GM12875 (cell line): Measurements from ENCODE around the gene MBOAT1.
"Not testable (repeated sequence)": the region's sequence is repeated elsewhere in the genome, so short reads cannot be mapped to it uniquely, and the experiment has no call there.

Experiments used
- H3K4me3 ChIP-seq: one replicate; pipeline ENCODE4 v1.5.1; 2011; ENCODE audit warnings: low read depth, low read length, control low read depth
- TF ChIP-seq, protein P1 (sequence below): IDR thresholded peaks from 2 replicates; pipeline ENCODE4 v1.5.1; 2011; ENCODE audit warnings: low read depth, mild to moderate bottlenecking, control low read depth, inconsistent platforms, low read length, moderate library complexity, borderline replicate concordance; ENCODE audit not compliant: insufficient read depth

Gene MBOAT1

DNA sequence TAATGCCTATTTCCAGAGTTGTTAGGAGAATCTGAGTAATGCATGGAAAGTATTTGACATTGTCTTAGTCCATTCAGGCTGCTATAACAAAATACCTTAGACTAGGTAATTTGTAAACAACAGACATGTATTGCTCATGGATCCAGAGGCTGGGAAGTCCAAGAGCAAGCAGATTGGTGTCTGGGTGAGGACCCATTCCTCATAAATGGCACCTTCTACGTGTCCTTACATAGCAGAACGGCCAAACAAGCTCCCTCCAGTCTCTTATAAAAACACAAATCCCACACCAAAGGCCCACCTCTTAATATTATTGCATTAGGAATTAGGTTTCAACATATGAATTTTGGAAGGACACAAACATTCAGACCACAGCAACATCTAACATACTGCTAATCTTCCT lies 30.2 kb downstream of the MBOAT1 start:
- TF ChIP-seq, protein P1, sequence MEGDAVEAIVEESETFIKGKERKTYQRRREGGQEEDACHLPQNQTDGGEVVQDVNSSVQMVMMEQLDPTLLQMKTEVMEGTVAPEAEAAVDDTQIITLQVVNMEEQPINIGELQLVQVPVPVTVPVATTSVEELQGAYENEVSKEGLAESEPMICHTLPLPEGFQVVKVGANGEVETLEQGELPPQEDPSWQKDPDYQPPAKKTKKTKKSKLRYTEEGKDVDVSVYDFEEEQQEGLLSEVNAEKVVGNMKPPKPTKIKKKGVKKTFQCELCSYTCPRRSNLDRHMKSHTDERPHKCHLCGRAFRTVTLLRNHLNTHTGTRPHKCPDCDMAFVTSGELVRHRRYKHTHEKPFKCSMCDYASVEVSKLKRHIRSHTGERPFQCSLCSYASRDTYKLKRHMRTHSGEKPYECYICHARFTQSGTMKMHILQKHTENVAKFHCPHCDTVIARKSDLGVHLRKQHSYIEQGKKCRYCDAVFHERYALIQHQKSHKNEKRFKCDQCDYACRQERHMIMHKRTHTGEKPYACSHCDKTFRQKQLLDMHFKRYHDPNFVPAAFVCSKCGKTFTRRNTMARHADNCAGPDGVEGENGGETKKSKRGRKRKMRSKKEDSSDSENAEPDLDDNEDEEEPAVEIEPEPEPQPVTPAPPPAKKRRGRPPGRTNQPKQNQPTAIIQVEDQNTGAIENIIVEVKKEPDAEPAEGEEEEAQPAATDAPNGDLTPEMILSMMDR: no peak
- H3K4me3 ChIP-seq: no peak overlapping the region

DNA sequence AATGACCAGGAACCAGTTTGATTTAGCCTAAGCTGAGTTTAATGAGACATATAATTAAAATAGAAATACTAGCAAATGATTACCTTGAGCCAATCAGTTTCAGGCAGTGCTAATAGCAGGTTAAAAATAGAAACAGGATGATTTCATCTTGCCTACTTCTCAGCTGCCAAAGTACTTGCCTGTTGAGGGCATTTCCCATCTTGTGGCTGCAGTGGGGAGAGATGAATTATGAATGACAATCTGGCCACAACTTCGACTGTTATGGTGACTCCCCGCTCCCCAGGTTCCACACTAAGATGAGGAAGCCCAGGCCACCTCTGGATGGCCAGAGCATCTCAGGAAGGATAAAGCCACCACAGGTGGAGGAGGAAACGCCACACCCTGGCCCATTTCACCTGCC lies 31.3 kb downstream of the MBOAT1 start:
- no peak overlapping the region for H3K4me3 ChIP-seq
- TF ChIP-seq, protein P1: no peak

DNA sequence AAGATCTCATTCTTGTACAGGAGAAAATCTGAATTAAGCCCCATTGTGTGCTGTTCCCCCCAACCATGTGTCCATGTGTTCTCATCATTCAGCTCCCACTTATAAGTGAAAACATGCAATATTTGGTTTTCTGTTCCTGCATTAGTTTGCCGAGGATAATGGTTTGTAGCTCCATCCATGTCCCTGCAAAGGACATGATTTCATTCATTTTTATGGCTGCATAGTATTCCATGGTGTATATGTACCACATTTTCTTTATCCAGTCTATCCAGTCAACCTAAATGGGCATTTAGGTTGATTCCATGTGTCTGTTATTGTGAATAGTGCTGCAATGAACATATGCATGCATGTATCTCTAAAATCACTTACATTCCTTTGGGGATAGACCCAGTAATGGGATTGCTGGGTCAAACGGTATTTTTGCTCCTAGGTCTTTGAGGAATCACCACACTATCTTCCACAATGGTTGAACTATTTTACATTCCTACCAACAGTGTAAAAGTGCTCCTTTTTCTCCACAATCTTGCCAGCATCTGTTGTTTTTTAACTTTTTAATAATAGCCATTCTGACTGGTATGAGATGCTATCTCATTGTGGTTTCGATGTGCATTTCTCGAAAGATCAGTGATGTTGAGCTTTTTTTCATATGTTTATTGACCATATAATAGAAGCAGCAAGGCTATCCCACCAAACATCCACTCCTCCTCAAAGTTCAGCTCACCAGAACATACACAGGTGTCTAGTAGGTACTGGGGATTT lies 32.8 kb downstream of the MBOAT1 start:
- H3K4me3 ChIP-seq: not testable (repeated sequence)

DNA sequence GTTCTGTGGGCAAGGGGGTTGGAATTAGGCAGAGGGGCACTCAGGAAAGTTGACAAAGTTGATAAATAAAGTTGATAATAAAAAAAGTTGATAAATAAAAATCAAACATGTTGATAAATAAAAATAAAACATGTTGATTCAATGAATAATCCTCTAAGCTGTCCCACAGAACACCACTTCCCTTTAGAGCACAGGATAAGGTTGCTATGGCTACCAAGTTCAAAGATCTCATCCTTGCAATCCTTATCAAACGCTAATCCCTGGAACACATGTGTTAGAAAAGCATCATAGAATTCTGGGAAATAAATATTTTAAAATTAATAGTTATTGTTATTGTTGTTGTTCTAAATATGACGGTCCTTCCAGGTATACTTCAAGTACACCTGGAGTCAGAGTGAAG lies 33.9 kb downstream of the MBOAT1 start:
- TF ChIP-seq, protein P1: no peak
- H3K4me3 ChIP-seq: no peak overlapping the region

DNA sequence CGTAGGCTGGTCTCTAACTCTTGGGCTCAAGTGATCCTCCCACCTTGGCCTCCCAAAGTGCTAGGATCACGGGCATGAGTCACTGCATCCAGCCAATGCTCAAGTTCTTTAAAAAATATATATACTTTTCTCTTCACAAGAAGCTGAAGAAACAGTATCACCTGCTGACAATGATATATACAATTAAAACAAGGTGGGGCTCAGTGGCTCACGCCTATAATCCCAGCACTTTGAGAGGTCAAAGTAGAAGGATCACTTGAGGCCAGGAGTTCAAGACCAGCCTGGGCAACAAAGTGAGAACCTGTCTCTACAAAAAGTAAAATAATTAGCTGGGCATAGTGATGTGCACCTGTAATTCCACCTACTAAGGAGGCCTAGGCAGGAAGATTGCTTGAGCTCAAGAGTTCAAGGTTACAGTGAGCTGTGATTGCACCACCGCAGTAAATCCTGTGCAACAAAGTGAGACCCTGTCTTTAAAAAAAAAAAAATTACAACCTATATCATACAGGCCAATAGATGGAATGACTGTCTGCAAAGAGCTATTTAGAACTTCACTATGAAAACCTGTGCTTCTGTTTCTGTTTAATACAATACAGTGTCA lies 36.4 kb downstream of the MBOAT1 start:
- TF ChIP-seq, protein P1: no peak
- no peak overlapping the region for H3K4me3 ChIP-seq

DNA sequence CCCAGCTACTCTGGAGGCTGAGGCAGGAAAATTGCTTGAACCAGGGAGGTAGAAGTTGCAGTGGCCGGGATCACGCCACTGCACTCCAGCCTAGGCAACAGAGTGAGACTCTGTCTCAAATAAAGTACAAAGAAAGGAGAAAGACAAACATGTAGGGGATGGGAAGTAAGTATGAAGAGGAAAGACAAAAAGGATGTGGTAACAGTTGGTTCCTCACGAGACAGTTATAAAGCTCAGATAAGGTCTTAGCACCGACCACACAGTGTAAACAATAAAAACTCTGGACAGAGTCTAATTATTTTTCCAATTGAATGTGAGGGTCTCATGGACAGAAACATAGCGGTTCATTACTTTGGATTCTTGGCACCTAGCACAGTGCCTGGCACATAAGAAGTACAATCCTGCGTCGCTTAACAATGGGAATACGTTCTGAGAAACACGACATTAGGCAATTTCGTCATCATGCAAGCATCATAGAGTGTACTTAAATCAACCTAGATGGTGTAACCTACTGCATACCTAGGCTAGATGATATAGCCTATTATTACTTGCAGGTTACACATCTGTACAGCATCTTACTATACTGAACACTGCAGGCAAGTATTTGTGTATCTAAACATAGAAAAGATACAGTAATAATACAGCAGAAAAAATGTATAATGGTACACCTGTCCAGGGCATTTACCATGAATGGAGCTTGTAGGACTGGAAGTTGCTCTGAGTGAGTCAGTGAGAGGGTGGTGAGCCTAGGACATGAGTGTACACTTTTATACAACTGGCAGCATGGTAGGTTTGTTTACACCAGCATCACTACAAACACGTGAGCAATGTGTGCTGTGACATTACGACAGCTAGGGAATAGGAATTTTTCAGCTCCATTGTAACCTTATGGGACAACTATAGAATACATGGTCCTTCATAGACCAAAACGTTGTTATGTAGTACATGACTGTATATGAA lies 38.2 kb downstream of the MBOAT1 start:
- H3K4me3 ChIP-seq: no peak overlapping the region
- TF ChIP-seq, protein P1: no peak

DNA sequence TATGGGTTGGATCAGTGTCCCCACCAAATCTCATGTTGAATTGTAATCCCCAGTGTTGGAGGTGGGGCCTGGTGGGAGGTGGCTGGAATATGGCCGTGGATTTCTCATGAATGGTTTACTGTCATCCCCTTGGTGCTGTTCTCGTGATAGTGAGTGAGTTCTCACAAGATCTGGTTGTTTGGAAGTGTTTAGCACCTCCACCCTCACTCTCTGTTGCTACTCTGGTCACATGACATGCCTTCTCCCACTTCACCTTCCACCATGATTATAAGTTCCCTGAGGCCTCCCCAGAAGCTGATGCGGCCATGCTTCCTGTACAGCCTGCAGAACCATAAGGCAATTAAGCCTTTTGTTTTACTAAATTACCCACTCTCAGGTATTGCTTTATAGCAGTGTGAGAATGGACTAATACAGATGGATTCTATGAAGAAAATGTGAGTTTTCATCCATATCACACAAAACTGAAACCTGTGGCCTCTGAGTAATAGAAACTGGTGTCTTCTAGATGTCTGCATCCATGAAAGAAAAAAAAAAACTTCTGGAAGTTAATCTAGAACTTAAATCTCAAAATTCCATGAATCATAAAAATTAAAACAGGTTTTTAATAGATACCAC lies 39.3 kb downstream of the MBOAT1 start:
- no peak overlapping the region for H3K4me3 ChIP-seq
- TF ChIP-seq, protein P1: no peak
